ENCODE results near the gene PLA2G2A.

Gene PLA2G2A

GRCh38 chr1:19981170-19981506, 1.7 kb upstream of the PLA2G2A start:
- no peak for DNase-seq (ENCODE audit: low read depth)
- H3K4me3 ChIP-seq (ENCODE audit: low read depth, low read length): no peak overlapping the region
- in situ Hi-C loops (cut with HindIII; ENCODE audit: low sequenced_read_pairs): no loop called here
- TF ChIP-seq CTCF (IDR thresholded peaks at IDR 0.05; ENCODE audit: low read depth, low read length, missing control alignments): no peak

GRCh38 chr1:19980314-19980713, 896 bp upstream of the PLA2G2A start:
- DNase-seq (ENCODE audit: low read depth): no peak
- TF ChIP-seq CTCF (IDR thresholded peaks at IDR 0.05; ENCODE audit: low read depth, low read length, missing control alignments): no peak
- H3K4me3 ChIP-seq (ENCODE audit: low read depth, low read length): no peak overlapping the region
- in situ Hi-C loops (cut with HindIII; ENCODE audit: low sequenced_read_pairs): no loop called here

- no peak overlapping the region for H3K4me3 ChIP-seq (ENCODE audit: low read depth, low read length)
- in situ Hi-C loops (cut with HindIII; ENCODE audit: low sequenced_read_pairs): no loop called here
- no peak for TF ChIP-seq CTCF (IDR thresholded peaks at IDR 0.05; ENCODE audit: low read depth, low read length, missing control alignments)
- no peak for DNase-seq (ENCODE audit: low read depth)
Measured at GRCh38 chr1:19978143-19978542, 1.3 kb downstream of the PLA2G2A start.

- in situ Hi-C loops (cut with HindIII; ENCODE audit: low sequenced_read_pairs): no loop called here
- TF ChIP-seq CTCF (IDR thresholded peaks at IDR 0.05; ENCODE audit: low read depth, low read length, missing control alignments): no peak
- H3K4me3 ChIP-seq (ENCODE audit: low read depth, low read length): no peak overlapping the region
- DNase-seq (ENCODE audit: low read depth): no peak
Measured at GRCh38 chr1:19976317-19977003, 3.0 kb downstream of the PLA2G2A start.

- TF ChIP-seq CTCF (IDR thresholded peaks at IDR 0.05; ENCODE audit: low read depth, low read length, missing control alignments): no peak
- DNase-seq (ENCODE audit: low read depth): no peak
- no peak overlapping the region for H3K4me3 ChIP-seq (ENCODE audit: low read depth, low read length)
- in situ Hi-C loops (cut with HindIII; ENCODE audit: low sequenced_read_pairs): no loop called here
Measured at GRCh38 chr1:19975423-19976193, 3.8 kb downstream of the PLA2G2A start.

- in situ Hi-C loops (cut with HindIII; ENCODE audit: low sequenced_read_pairs): no loop called here
- H3K4me3 ChIP-seq (ENCODE audit: low read depth, low read length): no peak overlapping the region
- TF ChIP-seq CTCF (IDR thresholded peaks at IDR 0.05; ENCODE audit: low read depth, low read length, missing control alignments): peak; percentile 91
- peak; percentile 19 for DNase-seq (ENCODE audit: low read depth)
Measured at GRCh38 chr1:19974822-19975416, 4.5 kb downstream of the PLA2G2A start.

Data from astrocyte of the cerebellum (primary cell).